HEK293T (cell line): Measurements from ENCODE around the gene FGFR3.

Experiments
- CTCF ChIA-PET: fragments of 350-600 bp; formaldehyde crosslinking; extraction: SDS; loops from one replicate; lab custom pipeline; 2021; ENCODE audit warnings: antibody characterized with exemption, inconsistent platforms; lab: Yijun Ruan, JAX
- POLR2A ChIA-PET: fragments of 350-600 bp; formaldehyde crosslinking; extraction: SDS; loops from one replicate; lab custom pipeline; 2020; ENCODE audit warnings: antibody characterized with exemption, inconsistent platforms; lab: Yijun Ruan, JAX
- DNase-seq: peaks from one replicate; pipeline ENCODE4 v3.0.0; 2012; ENCODE audit warnings: mixed read lengths; ENCODE audit errors: extremely low spot score
- ARNT ChIP-seq: fragments of 450-650 bp; IDR thresholded peaks from 2 replicates; pipeline ENCODE4 v1.6.1; 2017; ENCODE audit warnings: mild to moderate bottlenecking
- BHLHE40 ChIP-seq: fragments of 450-650 bp; IDR thresholded peaks from 2 replicates; pipeline ENCODE4 v1.6.1; 2016; ENCODE audit warnings: mild to moderate bottlenecking, moderate library complexity, borderline replicate concordance
- CTBP1 ChIP-seq: fragments of 450-650 bp; IDR thresholded peaks from 2 replicates; pipeline ENCODE4 v1.6.1; 2016; ENCODE audit warnings: borderline replicate concordance
- ELF4 ChIP-seq: fragments of 450-650 bp; IDR thresholded peaks from 2 replicates; pipeline ENCODE4 v1.6.1; 2017; ENCODE audit warnings: antibody characterized with exemption
- FOXA1 ChIP-seq: fragments of 450-650 bp; IDR thresholded peaks from 2 replicates; pipeline ENCODE4 v1.6.1; 2016; ENCODE audit warnings: mild to moderate bottlenecking
- FOXK2 ChIP-seq: fragments of 450-650 bp; IDR thresholded peaks from 2 replicates; pipeline ENCODE4 v1.6.1; 2016; ENCODE audit warnings: mild to moderate bottlenecking
- FOXM1 ChIP-seq: fragments of 450-650 bp; IDR thresholded peaks from 2 replicates; pipeline ENCODE4 v1.6.1; 2017; ENCODE audit warnings: mild to moderate bottlenecking, borderline replicate concordance
- HDGF ChIP-seq: fragments of 450-650 bp; IDR thresholded peaks from 2 replicates; pipeline ENCODE4 v1.6.1; 2017; ENCODE audit warnings: antibody characterized with exemption, borderline replicate concordance
- L3MBTL2 ChIP-seq: fragments of 450-650 bp; conservative IDR thresholded peaks from 2 replicates; pipeline ENCODE4 v1.6.1; 2016; ENCODE audit warnings: mild to moderate bottlenecking
- LEF1 ChIP-seq: fragments of 450-650 bp; IDR thresholded peaks from 2 replicates; pipeline ENCODE4 v1.6.1; 2017; ENCODE audit warnings: mild to moderate bottlenecking, borderline replicate concordance
- NFRKB ChIP-seq: fragments of 450-650 bp; IDR thresholded peaks from 2 replicates; pipeline ENCODE4 v1.6.1; 2016; ENCODE audit warnings: mild to moderate bottlenecking, moderate library complexity
- SP1 ChIP-seq: fragments of 450-650 bp; IDR thresholded peaks from 2 replicates; pipeline ENCODE4 v1.6.1; 2017
- SUZ12 ChIP-seq: fragments of 450-650 bp; IDR thresholded peaks from 2 replicates; pipeline ENCODE4 v1.6.1; 2016; ENCODE audit warnings: mild to moderate bottlenecking
- TARDBP ChIP-seq: fragments of 450-650 bp; IDR thresholded peaks from 2 replicates; pipeline ENCODE4 v1.6.1; 2016
- ZNF384 ChIP-seq: fragments of 450-650 bp; IDR thresholded peaks from 2 replicates; pipeline ENCODE4 v1.6.1; 2016
- TF ChIP-seq, protein P1 (sequence below): fragments of 450-650 bp; IDR thresholded peaks from 2 replicates; pipeline ENCODE4 v1.6.1; 2016

FGFR3 gene

DNA sequence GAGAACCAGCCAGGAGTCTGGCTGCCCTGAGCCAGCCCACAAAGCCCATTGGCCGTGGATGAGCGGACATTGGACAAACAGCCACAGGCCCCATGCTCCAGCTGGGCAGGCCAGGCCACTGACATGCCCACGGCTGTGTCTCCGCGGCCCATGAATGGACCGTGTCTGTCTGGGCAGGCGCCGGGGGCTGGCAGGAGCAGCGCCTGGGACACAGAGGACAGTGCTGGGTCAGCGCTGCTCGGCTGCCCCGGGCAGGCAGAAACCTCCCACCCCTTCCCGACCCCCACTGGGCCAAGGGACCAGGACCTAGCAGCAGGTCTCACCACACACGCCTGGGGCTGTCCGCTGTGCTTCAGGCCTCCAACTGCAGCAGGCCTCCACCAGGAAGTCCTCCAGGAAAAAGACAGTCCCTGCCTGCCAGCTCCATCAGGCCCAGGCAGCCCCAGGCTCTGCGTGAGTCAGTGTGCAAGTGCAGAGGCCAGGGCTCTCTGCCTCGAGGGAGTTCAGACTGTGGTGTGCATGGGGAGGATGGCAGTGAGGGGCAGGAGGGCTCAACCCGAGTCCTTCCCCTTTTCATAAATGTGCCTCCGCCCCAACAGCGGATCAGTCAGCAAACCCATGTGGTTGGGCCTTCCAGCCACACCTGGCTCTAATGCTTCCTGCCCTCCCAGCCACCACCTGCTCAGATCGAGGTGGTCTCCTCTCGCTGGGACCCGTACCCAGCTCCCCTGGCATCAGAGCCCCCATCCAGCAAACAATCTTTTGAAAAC lies 17.2 kb upstream of the FGFR3 start:
- ChIA-PET CTCF (no interaction called here), POLR2A (interaction anchor here (0.8 to 1.0 kb wide), 2 partner anchors 13 to 19 kb away, joined by 3 to 4 read pairs; no protein-coding TSS in a partner anchor)
- no peak for TF ChIP-seq NFRKB
- TF ChIP-seq SUZ12: no peak
- no peak for TF ChIP-seq ZNF384
- no peak for TF ChIP-seq BHLHE40
- no peak for TF ChIP-seq SP1
- TF ChIP-seq, protein P1, sequence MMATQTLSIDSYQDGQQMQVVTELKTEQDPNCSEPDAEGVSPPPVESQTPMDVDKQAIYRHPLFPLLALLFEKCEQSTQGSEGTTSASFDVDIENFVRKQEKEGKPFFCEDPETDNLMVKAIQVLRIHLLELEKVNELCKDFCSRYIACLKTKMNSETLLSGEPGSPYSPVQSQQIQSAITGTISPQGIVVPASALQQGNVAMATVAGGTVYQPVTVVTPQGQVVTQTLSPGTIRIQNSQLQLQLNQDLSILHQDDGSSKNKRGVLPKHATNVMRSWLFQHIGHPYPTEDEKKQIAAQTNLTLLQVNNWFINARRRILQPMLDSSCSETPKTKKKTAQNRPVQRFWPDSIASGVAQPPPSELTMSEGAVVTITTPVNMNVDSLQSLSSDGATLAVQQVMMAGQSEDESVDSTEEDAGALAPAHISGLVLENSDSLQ: no peak
- TF ChIP-seq L3MBTL2: no peak
- TF ChIP-seq ELF4: no peak
- no peak for TF ChIP-seq LEF1
- TF ChIP-seq HDGF: no peak
- no peak for TF ChIP-seq CTBP1
- no peak for TF ChIP-seq FOXM1
- no peak for TF ChIP-seq ARNT
- TF ChIP-seq FOXK2: no peak
- no peak for TF ChIP-seq FOXA1
- no peak for DNase-seq

DNA sequence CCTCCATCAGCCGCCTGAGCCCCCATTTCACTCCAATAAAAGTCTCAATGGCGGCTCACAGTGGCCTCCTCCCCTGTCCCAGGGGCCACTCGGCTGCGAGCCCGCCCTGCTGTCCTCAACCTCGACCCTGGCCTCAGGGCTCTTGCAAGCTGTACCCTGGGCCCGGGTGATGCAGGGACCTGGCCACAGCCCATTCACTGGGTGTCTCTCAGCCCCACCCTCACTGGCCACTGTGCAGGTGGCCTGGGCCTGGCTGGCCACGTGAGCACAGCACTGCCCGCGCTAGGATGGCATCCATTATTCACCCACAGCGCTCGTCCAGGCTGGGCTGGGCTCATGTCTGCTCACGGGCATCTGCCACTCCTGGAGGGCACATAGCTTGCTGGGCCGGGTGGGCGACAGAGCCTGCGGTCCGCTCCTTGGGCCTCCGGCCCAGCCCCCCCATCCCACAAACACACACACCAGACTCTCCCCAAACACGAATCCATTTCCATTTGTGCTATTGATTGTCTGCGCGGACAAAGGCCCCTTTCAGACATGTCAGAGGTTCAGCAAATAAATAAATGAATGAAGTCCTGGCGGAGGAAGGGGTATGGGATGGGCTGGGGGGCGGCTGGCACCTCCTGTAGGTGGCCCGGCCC lies 16.5 kb upstream of the FGFR3 start:
- TF ChIP-seq ZNF384 (no peak), SUZ12 (no peak), HDGF (no peak), LEF1 (no peak), ARNT (no peak), ELF4 (no peak), FOXK2 (no peak)
- ChIA-PET POLR2A (interaction anchor here (1.2 to 1.3 kb wide), 2 partner anchors 10 to 13 kb away, joined by 3 to 6 read pairs; no protein-coding TSS in a partner anchor), CTCF (no interaction called here)
- no peak for DNase-seq

DNA sequence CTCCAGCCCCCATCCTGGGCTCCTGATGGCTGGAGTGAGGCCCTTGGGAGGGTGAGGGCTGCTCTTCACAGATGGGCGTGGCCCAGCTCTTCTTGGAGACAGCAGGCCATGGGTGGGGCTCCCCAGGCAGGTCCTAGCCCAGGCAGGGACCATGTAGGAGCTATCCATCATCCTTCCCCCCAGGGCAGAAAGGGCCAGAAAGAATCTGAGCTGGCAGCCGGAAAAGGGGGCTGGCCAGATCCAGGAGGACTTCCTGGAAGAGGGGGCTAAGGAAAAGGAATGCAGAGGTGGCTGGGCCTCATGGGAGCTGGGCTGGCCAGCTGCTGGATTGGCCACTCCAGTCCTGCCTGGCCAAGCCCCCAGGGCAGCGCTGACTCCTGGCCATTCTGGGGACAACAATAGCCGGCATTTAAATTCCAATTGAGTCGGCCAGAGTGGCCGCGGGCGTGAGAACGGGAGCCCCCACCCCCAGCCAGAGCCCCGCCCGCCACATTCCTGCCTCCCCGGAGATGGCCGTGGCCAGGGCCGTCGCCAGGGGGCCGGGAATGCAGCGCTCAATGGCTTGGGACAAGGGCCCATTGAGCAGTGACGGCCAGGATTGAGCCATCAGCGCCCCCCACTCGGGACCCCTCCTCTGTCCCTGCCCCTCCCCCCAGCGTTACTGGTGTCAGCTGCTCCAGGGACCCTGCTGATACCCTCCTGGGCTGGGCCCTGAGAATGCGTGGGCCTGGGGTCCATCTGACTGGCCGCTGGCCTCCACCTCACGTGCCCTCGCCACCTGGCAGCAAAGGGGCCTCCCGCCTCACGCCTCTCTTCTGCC lies 15.1 kb upstream of the FGFR3 start:
- POLR2A ChIA-PET: interaction anchor here (1.0 to 1.3 kb wide), 3 partner anchors 8 to 57 kb away, joined by 3 to 6 read pairs (median 3); partner anchors contain the start of genes TACC3 and TMEM129
- CTCF ChIA-PET: interaction anchor here (0.6 to 1.3 kb wide), 3 partner anchors 10 to 49 kb away, joined by 3 to 7 read pairs (median 3); no protein-coding TSS in a partner anchor
- TF ChIP-seq FOXM1 (no peak), SP1 (no peak), SUZ12 (no peak), CTBP1 (no peak), HDGF (no peak), FOXK2 (no peak), ZNF384 (no peak), ARNT (no peak), NFRKB (no peak), BHLHE40 (no peak), ELF4 (no peak), LEF1 (no peak), FOXA1 (no peak), L3MBTL2 (no peak), TARDBP (no peak)
- TF ChIP-seq, protein P1: no peak
- no peak for DNase-seq

DNA sequence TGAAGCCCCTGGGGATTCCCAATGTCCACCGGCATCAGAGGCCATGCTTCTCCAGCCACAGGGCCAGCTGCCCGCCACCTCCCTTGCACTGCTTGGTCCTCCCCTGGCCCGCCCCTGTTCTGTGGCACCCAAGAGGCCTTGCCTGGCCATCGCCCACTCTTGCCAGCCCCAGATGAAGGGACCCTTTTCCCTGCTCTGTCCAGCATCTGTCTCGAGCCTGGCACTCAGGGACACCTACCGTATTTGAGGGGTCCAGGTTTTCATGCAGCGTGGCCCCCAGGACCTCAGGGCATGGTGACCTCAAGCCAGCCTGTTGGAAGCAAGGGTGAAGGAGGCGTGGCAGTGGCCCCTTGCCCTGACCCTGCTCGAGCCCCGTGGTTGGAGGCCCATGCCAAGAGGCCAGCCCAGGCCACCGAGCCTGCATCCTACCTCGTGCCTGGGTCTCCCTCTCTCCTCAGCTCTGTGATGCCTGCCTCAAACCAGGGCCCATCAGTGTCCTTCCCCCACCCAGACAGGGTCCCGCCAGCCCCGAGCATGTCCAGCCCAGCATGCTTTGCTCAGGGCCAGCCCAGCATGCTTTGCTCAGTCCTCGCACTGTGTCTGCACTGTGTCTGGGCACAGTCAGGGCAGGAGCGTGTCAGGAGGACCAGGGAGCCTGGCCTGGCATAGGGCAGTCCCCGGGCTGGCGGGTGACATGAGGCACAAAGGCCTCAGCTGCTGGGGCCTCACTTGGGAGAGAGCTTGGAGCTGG lies 14.3 kb upstream of the FGFR3 start:
- ChIA-PET CTCF (no interaction called here), POLR2A (no interaction called here)
- TF ChIP-seq BHLHE40 (no peak), CTBP1 (no peak), HDGF (no peak), FOXK2 (no peak)
- no peak for DNase-seq

DNA sequence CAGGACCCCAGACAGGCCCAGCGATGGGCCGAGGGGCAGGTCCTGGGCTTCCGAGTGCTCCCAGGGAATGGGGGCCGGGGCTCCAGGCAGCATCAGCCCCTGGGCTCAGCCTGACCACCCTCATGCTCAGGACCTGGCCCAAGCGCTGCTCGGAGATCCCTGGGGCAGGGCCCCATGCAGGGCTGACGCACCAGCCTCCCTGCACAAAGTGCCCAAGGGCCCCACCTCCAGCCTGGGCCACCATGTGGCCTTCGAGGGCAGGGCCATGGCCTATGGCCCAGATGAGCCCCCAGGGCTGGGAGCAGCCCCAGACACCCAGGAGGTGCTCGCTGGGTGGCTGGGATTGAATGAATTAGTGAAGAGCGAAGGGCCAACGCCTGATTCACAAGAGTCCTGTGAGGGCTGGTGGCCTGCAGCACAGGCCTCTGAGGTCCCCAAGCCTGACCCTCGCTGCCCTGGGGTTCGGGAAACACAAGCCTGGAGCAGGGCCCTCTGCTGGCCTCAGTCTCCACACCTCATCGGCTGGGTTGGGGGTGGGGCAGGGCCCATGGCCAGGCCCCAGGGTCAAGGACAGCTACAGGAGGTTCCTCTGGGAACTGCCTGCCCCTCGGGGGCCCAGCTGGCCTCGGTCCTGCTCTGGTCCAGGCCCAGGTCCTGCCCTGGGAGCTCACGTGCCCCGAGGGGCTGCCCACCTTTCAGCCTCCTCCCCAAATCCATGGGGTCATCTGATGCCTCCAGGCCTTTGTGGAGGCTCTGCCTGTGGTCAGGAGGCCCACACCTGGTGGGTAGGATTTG lies 13.3 kb upstream of the FGFR3 start:
- no peak for TF ChIP-seq HDGF
- DNase-seq: no peak
- POLR2A ChIA-PET: no interaction called here
- CTCF ChIA-PET: interaction anchor here (1.3 kb wide), 1 partner anchor 12 kb away, joined by 5 read pairs; no protein-coding TSS in a partner anchor

DNA sequence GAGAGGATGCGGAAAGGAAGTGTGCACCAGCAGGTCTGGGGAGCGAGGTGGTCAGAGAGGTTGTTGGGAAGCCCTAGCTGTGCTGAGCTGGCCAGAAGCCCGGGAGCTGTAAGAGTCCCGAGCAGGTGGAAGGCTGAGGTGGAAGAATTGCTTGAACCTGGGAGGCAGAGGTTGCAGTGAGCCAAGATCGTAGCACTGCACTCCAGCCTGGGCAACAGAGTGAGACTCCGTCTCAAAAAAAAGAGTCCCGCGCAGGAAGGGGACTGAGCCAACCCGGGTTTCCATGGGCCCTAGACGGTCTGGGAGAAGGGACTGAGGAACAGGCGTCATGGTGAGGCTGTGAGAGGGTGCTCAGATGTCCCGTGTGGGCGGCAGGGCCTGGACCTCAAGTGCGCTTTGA lies 12.7 kb upstream of the FGFR3 start:
- ChIA-PET CTCF (interaction anchor here (1.1 to 1.3 kb wide), 2 partner anchors 12 to 13 kb away, joined by 4 to 5 read pairs; partner anchors contain the start of gene FGFR3), POLR2A (no interaction called here)
- TF ChIP-seq NFRKB: no peak
- no peak for TF ChIP-seq BHLHE40
- no peak for TF ChIP-seq FOXK2
- TF ChIP-seq ARNT: no peak
- no peak for TF ChIP-seq FOXA1
- no peak for TF ChIP-seq L3MBTL2
- TF ChIP-seq LEF1: no peak
- no peak for TF ChIP-seq ELF4
- TF ChIP-seq HDGF: no peak
- no peak for TF ChIP-seq ZNF384
- no peak for TF ChIP-seq SP1
- TF ChIP-seq TARDBP: no peak
- no peak for TF ChIP-seq FOXM1
- no peak for TF ChIP-seq SUZ12
- no peak for DNase-seq
